Activated naive CD4-positive, alpha-beta T cell (primary cell): ENCODE measurements around the gene PLD2.
"Not testable (repeated sequence)": the region's sequence is repeated elsewhere in the genome, so short reads cannot be mapped to it uniquely, and the experiment has no call there.

Experiments
- DNase-seq, 4 experiments: peaks; one replicate each; lab custom pipeline; 2025; lab: John Stamatoyannopoulos, UW

PLD2 gene

DNA sequence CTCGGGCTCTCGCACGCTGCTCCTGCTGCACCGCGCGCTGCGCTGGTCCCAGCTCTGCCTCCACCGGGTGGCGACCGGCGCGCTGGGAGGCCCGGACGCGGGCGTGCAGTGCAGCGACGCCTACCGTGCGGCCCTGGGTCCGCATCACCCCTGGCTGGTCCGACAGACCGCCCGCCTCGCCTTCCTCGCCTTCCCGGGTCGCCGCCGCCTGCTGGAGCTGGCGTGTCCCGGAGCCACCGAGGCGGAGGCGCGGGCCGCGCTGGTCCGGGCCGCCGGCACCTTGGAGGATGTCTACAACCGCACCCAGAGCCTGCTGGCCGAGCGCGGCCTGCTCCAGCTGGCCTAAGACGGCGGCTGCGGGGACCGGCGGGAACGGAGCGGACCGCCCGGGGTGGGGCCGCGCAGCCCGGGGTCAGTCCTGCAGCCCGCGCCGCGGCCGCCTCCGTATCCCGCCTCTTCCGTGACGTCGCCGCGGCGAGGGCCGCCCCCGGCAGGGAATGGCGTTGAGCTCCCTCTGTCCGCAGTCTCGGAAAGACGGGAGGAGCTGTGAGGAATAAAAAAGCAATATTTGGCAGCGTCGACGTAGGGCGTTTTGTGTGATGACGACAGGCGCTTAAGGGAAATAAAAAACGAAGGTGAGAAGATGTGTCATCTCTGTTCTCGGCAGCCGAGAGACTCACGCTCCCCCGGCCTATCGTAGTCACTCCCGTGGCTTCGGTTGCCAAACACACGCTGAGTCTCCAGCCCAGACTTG, 16.8 kb upstream of the PLD2 start:
- DNase-seq, result peak; percentile 28 to 68 (median 50)

DNA sequence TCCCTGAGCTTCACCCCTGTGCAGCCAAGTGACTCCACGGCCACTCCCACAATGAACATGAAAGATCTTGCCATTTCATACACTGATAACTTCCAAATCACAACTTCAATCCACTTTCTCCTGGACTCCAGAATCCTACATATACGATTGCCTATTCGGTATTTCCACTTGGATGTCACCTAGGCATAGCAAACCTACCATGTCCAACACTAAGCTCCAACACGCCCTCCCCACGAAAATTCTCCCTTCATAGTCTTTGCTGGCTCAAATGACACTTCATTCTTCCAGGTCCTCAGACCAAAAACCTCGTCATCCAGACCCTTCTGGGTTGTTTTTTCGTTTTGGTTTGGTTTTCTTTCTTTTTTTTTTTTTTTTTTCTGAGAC, 16.3 kb upstream of the PLD2 start:
- DNase-seq, result no peak

DNA sequence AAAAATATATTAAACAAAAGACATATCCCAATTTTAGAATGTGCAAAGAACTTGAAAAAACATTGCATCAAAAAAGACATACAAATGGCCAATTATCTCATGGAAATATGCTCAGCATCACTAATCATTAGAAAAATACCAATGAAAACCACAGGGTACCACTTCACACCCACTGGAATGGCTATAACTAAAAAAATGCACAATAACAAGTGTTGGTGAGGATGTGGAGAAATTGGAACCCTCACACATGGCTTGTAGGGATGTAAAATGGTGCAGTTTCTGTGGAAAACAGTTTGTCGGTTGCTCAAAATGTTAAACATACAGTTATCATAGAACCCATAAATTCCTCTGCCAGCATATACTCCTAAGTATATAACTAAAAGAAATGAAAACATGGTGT, 11.8 kb upstream of the PLD2 start:
- no peak for DNase-seq

DNA sequence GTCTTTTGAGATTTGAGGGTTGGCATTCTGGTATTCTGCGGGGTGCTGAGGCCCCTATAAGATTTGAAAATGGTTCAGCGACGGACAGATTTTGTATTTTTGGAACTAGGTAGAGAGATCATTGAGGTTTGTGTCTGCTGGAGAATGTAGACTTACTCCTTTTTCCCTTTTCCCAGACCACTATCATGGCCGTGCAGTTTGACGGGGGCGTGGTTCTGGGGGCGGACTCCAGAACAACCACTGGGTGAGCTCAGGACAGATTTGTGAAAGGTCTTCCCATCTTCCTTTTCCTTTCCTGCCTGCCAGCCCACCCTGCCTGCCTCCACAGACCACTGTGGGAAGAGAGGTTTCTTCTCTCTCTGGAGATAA, 10.4 kb upstream of the PLD2 start:
- DNase-seq, result no peak

DNA sequence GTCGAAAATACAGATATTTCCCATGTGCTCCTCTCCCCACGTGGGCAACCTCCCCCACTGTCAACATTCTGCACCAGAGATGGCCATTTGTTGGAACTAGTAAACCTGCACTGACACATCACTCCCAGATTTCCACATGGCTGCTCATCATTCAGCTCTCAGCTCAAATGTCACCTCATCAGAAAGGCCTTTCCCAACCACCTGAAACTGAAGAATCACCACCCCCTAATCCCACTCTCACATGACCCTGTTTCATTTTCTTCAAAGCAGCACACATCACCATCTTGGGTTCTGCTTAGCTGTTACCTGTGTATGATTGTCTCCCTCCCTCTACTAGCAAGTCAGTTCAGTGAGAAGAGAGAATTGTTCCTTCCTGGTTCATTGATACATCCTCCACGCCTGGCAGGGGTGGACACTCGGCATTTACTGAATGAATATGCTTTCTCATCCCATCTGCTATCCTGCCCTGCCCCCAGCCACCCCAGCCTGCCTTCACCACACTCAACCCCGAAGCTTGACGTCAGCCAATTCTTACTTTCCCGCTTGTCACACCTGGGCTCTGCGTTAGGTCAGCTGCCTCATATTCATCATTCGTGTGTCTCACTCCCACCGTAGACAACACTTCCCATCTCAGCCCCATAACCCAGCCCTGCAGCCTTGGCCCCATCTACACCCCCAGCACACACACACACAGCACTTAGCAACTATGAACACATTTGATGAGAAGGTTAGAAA, 6.3 kb upstream of the PLD2 start:
- no peak for DNase-seq

DNA sequence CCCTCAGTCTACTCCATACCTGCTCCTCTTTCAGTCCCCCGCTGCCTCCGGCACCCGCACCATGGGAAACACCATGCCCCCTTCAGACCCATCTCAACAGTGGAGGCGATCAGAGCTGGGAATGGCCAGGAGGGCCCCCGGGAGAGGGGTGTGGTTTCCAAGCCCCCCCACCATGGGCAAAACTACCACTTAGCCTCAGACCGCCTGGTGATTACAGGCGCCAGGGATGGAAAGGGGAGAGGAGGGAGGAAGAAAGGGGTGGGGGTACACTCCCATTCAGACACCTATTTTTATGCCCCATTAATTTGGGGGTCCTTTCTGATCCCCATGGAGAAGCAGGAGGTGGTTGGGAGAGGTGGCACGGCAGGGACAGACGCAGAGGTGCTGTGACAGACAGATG, 4.7 kb upstream of the PLD2 start, which contains the start of gene C17orf114:
Gene C17orf114, minus strand, starts transcription at position 101 of the 400 bp plus-strand sequence.
- no peak for DNase-seq

DNA sequence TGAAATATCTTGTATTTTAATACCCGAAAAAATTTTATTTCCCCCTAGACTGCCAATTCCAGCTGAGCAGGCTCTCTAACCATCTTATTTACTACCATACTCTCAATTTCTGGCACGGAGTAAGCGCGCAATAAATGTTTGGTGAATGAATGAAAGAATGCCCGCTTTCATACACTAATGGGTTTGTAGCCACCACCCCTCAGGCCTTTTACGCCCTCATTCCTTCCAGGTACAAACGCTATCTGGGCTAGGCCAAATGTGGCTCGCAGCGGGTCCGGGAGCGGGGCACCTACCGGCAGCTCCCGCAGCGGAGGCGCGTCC, 536 bp upstream of the PLD2 start:
- no peak for DNase-seq

DNA sequence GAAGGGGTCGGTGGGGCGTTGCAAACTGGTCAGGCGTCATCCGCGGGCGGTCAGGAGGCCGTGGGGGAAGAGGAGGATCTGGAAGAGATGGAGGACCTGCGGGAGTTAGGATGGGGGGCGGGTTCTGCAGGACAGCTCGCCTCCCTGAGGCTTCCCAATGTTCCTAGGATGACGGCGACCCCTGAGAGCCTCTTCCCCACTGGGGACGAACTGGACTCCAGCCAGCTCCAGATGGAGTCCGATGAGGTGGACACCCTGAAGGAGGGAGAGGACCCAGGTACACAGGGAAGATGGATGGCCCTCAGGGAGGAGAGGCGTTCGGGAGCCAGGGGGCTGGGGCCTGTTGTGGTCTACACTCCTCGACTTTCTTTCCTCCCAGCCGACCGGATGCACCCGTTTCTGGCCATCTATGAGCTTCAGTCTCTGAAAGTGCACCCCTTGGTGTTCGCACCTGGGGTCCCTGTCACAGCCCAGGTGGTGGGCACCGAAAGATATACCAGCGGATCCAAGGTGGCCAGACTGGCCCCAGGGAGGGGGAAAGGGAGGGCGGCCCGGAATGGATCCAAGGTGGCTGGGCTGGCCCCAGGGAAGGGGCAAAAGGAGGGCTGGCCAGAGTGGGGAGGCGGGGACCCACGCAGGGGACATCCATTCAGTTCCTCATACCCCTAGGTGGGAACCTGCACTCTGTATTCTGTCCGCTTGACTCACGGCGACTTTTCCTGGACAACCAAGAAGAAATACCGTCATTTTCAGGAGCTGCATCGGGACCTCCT, 839 bp downstream of the PLD2 start:
- DNase-seq, result no peak

DNA sequence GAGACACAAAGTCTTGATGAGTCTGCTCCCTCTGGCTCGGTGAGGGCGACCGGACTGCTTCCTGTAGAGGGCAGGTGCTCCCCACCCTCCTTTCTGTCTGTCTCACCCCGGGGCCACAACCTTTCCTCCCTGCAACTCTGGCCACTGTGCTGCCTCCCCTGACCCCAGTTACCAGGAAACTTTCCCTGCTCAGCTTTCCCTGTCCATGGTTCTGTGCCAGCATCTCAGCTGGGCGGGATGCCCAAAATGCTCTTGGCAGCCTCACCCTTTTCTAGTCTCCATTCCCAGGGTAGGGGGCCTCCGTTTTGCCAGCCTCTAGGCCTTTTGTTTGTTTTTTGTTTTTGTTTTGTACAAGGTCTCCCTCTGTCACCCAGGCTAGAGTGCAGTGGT, 1.4 kb downstream of the PLD2 start:
- DNase-seq, result no peak

DNA sequence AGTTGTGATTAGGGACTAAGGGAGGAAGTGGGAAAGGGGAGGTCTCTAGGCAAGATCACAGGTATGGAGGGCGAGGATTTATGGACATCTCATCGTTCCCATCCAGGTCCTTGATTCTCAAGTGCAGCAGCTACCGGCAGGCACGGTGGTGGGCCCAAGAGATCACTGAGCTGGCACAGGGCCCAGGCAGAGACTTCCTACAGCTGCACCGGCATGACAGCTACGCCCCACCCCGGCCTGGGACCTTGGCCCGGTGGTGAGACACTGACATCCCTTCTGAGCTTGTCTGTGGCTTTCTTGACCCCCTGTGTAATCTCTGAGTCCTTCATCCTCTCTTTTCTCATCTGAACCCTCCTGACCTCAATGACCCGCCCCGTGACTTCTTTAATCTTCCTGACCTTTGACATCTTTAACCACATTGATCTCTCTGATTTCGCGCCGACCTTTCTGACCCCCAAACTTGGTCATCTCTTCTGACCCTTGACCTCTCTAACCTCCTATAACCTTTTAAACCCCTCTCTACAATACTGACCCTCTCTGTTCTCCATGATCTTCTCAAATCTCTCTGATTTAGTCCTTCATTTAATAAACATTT, 3.8 kb downstream of the PLD2 start:
- no peak for DNase-seq

DNA sequence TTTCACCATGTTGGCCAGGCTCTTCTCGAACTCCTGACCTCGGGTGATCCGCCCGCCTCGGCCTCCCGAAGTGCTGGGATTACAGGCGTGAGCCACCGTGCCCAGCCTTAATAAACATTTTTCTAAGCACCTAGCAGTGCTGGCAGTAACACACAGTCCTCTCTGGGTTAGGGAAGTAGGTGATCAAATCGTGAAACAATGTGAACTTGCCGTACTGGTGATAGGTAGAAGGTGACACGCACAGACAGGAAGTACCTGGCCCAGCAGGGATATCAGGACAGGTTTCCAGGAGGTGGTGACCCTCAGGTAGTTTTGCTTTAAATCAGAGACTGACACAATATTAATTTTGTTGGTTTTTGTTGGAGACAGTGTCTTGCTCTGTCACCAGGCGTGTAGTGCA, 4.5 kb downstream of the PLD2 start:
- no peak for DNase-seq

DNA sequence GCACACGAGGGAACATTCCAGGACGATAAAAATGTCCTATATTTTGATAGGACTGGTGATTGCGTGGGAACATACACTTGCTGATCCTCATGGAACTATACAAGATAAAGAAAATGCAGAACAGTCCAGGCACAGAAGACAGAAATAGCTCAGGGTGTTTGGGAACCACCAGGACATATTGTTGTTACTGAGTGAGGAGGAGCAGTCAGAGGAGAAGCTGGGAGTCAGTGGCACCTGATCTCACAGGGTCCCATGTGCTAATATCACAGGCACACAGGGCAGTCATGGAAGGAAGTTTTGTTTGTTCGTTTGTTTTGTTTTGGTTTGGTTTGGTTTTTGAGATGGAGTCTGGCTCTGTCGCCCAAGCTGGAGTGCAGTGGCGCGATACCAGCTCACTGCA, 5.7 kb downstream of the PLD2 start:
- no peak for DNase-seq

DNA sequence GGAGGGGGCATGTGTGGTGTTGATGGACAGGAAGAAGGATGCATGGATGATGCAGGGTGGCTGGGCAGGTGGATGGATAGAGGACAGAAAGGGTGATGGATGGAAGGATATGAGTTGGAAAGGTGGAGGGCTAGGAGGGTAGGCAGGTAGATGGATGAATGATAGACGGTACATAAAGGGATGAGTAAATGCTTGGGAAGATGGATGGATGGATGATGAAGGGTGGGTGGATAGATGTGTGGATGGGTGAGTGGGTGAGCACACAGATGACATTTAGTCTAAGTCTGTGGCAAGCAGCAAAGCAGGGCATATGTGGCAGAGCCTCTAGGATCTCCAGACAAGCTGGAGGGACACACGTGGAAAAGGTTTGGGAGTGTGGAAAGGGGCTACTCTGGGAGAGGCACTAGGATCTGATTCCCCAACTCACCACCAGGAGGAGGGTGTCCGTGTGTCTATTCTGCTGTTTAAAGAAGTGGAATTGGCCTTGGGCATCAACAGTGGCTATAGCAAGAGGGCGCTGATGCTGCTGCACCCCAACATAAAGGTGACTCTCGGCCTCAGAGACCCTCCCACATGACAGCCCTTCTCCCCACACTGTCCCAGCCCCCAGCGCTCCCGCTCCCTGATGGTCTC, 8.2 kb downstream of the PLD2 start:
- no peak for DNase-seq

DNA sequence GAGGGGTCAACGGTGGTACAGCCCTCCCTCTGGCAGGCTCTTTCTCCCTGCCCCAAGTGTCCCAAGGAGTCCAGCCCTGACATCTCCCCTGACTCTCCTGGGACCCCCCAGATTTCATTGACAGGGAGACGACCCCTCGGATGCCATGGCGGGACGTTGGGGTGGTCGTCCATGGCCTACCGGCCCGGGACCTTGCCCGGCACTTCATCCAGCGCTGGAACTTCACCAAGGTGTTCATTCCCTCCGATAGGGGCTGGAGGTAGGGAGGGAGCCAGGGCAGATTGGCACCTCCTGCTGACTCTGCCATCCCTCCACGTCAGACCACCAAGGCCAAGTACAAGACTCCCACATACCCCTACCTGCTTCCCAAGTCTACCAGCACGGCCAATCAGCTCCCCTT, 9.9 kb downstream of the PLD2 start:
- no peak for DNase-seq

DNA sequence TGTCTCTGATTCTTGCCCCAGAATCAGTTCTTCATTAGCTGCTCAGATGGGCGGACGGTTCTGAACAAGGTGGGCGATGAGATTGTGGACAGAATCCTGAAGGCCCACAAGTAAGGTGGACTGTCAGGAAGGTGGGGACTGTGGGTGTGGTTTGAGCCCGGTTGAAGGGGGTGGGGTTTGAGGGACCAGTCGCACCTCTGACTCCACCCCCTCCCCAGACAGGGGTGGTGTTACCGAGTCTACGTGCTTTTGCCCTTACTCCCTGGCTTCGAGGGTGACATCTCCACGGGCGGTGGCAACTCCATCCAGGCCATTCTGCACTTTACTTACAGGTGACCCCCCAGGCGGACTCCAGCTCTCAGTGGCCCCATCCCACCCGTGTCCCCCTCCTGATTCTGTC, 11.3 kb downstream of the PLD2 start:
- DNase-seq, result no peak

DNA sequence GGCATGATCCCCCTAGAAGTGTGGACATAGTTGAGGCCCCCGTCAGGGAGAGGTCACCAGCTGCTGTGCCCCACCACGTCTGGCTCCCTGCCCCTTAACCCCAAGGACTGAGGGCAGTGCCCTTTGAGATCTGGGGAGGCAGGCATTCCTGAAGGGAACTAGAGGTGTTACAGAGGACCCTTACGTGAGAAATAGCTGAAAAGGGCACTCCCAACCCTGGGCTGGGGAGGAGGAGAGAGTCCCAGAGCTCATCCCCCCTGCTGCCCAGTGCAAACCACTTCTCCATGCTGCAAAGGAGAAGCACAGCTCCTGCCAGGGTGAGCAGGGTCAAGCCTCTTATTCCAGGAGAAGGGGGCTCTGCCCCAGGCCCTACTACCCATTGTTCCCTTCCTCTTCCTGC, 15.9 kb downstream of the PLD2 start:
- no peak for DNase-seq

DNA sequence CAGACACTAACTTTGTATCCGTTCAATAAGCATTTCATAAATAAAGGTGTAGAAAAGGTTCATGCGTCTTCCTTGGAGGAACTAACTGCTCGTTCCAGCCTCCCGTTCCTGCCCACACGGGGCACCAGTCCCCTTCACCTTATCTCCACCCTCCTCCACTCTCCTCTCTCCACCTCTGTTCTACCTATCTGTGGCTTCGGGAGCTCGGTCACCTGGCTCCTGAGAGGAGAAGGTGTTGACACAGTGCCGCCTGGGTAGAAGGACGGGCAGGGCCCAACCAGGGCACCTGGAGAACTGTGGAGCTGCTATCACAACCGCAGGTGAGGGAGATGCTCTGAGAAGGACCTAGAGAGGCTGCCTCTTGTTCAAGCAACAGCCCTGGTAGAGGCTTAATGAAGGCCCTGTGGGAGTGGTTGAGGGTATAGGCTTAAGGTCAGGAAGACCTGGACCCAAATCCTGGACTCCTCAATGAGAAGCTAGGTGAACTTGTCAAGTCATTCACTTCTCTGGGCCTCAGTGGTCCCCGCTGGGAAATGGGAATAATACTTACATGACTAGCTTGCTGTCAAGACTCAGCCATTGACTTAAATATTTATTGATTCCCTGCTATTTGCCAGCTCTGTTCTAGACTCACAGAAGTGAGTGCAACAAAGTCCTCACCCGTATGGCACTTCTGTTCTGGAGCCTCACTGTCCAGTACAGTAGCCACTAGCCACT, 16.6 kb downstream of the PLD2 start:
- no peak for DNase-seq

DNA sequence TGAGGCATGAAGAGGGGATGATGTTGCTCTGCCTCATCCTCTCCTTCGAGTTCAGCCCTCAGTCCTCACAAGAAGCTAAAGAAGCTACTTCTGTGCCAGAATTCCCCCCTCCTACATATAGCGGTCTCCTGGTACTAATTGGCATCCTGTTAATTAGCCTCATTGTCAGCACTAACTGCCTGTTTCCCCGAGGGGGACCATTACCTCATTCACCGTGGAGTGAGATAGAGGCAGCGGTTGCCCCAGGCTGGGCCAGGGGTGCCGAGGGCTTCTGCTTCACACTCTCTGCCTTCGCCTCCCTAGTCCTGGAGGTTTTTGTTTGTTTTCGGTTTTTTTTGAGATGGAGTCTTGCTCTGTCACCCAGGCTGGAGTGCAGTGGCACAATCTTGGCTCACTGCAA, 20.4 kb downstream of the PLD2 start:
- no peak for DNase-seq

DNA sequence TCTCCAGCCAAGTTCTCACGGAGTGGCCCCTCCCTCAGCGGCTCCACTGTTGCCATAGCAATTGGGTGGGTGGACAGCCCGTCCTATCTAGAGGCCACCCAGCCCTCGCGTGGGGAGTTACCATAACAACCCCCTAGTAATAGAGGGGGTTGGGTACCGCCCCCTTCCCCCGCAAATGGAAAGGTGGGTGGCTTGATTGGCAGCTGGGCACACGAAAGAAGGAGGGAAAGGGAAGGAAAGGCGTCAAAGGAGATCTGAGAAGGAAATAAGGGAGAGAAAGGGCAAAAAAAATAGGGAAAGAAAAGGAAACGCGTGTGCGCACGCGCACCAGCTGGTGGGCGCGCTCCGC, 25.9 kb downstream of the PLD2 start:
- not testable (repeated sequence) for DNase-seq

DNA sequence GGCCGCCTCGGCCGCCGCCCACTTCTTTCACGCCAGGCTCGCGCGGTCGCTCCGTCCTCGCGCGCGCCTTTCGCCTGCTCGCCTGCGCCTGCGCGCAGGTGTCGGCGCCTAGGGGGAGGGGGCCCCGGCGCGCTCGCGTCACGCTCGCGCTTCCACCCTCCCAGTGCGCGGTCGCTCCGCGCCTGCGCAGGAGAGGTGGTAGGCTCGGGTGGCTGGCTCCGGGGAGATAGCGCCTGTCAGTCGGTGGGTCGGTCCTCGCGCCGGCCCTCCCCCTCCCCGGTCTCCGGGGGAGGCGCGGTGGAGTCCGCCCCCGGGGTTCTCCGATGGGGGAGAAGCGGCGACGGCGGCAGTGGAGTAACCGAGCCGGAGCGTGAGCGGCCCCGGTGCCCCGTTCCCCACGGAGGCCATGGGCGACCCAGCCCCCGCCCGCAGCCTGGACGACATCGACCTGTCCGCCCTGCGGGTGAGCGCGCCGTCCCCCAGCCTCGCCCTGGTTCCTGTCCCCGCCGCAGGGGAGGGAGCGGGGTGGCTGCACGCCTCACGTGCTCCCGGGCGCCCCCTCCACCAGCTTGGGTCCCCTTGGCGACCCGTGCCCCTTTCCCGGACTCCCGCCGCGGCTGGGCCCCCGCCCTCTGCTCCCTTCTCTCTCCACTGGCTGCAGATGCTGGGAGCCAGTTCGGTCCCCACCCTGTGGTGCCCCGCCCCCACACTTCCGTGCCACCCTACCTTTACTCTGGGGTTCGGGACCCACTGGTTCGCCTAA, 26.4 kb downstream of the PLD2 start, which contains the start of gene MINK1:
Gene MINK1, plus strand, starts transcription at position 163 of the 763 bp plus-strand sequence. Its CDS starts 244 bp downstream, at position 407.
- DNase-seq, result peak; percentile 54 to 83 (median 67)
